ENCODE measurements around the gene ZGPAT.

Gene ZGPAT

DNA sequence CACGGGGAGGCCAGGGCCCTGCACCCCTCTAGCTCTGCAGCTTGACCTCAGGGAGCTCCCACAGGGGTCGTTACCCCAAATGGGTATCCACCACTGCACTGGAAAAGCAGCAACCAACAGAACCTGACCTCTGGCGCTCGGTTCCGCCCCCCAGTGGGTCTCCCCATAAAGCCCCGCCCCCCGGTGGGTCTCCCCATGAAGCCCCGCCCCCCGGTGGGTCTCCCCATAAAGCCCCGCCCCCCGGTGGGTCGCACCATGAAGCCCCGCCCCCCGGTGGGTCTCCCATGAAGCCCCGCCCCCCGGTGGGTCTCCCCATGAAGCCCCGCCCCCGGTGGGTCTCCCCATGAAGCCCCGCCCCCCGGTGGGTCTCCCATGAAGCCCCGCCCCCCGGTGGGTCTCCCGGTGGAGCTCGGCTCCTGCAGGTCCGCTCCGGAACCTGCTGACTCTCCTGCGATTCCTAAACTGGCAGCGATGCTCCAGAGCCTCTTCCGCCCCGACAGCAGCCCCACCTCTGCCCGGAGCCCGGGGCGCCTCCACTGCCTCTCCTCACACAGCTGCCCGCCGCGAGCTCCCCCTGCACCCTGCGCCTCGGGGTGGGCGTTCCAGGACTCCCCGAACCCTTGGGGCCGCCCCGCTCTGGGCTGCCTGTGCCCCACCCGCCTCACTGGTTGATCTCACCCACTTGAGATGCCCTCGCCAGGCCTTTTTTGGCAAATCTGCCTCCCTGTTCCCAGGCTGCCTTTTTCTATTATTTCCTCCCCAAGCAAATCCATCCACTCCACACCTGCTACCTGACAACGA is 43.8 kb downstream of the ZGPAT start:
- H3K9ac ChIP-seq (ENCODE audit: low read depth, low read length) = no peak overlapping the region; the same call in 1 of the 2 replicates
- H3K9me3 ChIP-seq (ENCODE audit: control insufficient read depth, insufficient read depth, low read length) = no peaks in the 10 kb centered on the region
- no peaks in the 10 kb centered on the region; the same call in 1 of the 2 replicates for H3K36me3 ChIP-seq (ENCODE audit: insufficient read depth, low read length)
- peaks cover 9% of the 10 kb centered on the region; the same call in 1 of the 2 replicates for H3K4me1 ChIP-seq (ENCODE audit: insufficient read depth, low read length)

DNA sequence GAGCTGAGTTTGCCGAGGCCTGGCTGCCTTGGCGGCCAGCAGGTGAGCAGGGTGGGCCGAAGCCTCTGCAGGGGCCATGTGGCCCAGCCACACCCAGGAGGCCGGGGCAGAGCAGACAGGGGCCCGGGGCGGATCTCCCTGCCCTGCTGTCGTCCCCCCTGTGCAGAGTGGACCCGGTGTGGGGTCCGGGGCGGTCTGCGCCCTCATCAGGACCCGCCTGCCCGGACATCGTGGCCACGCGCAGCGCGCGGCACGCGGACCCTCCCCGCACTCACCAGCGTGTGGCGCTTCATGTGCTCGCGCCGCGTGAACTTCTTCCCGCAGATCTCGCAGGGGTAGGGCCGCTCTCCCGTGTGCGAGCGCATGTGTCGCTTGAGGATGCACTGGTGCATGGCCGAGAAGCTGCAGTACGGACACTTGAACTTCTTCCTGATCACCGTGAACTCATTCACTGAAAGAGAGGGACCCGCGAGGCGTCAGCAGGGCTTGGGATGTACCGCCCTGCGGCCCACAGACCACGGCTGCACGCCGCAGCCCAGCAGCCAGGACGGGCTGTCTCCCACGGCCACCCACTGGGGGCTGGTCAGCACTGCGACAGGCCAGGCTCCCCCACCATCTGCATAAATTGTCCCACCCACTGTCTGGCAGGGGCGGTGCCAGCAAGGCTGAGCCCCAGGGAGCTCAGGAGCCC is 44.7 kb downstream of the ZGPAT start:
- no peak overlapping the region for H3K9ac ChIP-seq (ENCODE audit: low read depth, low read length)
- H3K36me3 ChIP-seq (ENCODE audit: insufficient read depth, low read length) = no peaks in the 10 kb centered on the region; the same call in 1 of the 2 replicates
- H3K9me3 ChIP-seq (ENCODE audit: control insufficient read depth, insufficient read depth, low read length) = no peaks in the 10 kb centered on the region
- peaks cover 9% of the 10 kb centered on the region; the same call in 1 of the 2 replicates for H3K4me1 ChIP-seq (ENCODE audit: insufficient read depth, low read length)

DNA sequence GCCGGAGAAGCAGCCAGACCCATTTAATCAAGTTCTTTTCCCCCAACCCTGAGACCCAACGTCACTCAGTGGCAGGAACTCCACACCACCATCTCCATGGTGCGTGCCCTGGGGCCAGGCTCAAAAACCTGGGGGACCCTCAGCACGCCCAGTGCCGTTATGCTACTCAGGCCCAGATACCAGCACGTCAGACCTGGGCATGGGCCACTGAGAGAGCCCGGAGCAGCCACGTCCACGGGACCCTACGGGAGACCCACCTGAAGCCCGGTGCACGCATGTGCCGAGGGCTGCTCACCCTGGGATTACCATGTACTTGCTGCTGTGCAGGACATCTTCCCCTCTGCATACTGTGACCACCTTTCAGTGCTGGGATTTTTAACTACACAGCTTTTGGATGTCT is 45.5 kb downstream of the ZGPAT start:
- H3K36me3 ChIP-seq (ENCODE audit: insufficient read depth, low read length) = no peaks in the 10 kb centered on the region; the same call in 1 of the 2 replicates
- H3K9me3 ChIP-seq (ENCODE audit: control insufficient read depth, insufficient read depth, low read length) = no peaks in the 10 kb centered on the region
- no peak overlapping the region for H3K9ac ChIP-seq (ENCODE audit: low read depth, low read length)
- peaks cover 9% of the 10 kb centered on the region; the same call in 1 of the 2 replicates for H3K4me1 ChIP-seq (ENCODE audit: insufficient read depth, low read length)

DNA sequence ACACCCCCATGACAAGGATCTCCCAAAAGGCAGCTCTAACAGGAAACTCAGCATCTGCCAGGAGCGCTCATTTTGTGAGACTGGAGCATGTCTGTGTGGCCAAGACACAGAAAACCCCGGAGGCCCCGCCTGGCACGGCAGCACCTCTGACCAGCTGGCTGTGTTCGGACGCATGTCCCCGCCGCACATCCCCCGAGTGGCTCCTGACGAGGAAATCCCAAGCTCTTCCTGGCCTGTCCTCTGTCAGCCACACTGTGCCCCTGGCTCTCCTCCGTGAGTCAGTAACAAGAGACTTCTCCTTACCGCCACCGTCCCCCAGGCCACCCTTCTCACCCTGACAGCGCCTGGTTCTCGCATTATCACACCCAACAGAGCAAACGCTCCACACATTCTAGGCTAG is 46.2 kb downstream of the ZGPAT start:
- Histone ChIP-seq H3K9me3 (ENCODE audit: control insufficient read depth, insufficient read depth, low read length) (no peaks in the 10 kb centered on the region), H3K4me1 (ENCODE audit: insufficient read depth, low read length) (peaks cover 9% of the 10 kb centered on the region; the same call in 1 of the 2 replicates), H3K9ac (ENCODE audit: low read depth, low read length) (no peak overlapping the region), H3K36me3 (ENCODE audit: insufficient read depth, low read length) (no peaks in the 10 kb centered on the region; the same call in 1 of the 2 replicates)

DNA sequence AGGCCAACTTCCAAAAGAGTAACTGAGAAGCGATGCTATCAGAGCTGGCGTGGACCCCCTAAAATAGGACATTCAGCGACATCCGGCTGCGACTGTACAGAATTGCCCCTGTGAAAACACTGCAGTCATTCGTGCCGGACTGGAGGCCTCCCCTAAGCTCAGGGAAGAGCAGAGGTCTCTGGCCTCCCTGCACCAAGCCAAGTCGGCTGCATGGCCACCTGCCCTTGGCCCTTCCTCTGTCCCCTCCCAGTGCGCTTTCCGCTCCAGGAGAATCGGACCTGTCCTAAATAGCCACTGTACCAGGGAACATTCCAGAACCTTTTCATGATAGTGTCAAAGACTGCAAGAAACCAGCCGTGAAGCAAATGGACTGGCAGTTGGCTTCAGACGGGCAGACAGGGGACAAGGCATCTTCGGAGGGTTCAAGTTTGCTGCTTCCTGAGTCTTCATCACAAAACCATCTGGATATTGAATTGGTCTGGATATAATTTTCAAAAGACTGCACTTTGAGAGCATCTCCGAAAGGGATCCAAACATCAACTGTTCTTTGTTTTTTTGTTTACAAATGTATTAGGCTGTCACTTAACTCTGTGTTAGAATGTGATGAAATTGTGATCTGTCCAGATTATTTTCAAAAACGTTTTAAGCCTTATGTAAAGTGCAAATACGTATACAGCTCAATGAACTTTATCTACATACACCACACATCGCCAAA is 48.3 kb downstream of the ZGPAT start:
- no peak overlapping the region for H3K9ac ChIP-seq (ENCODE audit: low read depth, low read length)

GRCh38 chr20:63756648-63756991 is 48.8 kb downstream of the ZGPAT start:
- Histone ChIP-seq H3K9me3 (ENCODE audit: control insufficient read depth, insufficient read depth, low read length) (no peaks in the 10 kb centered on the region), H3K36me3 (ENCODE audit: insufficient read depth, low read length) (no peaks in the 10 kb centered on the region), H3K4me1 (ENCODE audit: insufficient read depth, low read length) (peaks cover 5% of the 10 kb centered on the region; the same call in 1 of the 2 replicates), H3K9ac (ENCODE audit: low read depth, low read length) (no peak overlapping the region)

More for the DNA sequence above, 48.3 kb downstream of the ZGPAT start:
- H3K36me3 ChIP-seq (ENCODE audit: insufficient read depth, low read length) = no peaks in the 10 kb centered on the region
- H3K9me3 ChIP-seq (ENCODE audit: control insufficient read depth, insufficient read depth, low read length) = no peaks in the 10 kb centered on the region
- peaks cover 8% of the 10 kb centered on the region; the same call in 1 of the 2 replicates for H3K4me1 ChIP-seq (ENCODE audit: insufficient read depth, low read length)

DNA sequence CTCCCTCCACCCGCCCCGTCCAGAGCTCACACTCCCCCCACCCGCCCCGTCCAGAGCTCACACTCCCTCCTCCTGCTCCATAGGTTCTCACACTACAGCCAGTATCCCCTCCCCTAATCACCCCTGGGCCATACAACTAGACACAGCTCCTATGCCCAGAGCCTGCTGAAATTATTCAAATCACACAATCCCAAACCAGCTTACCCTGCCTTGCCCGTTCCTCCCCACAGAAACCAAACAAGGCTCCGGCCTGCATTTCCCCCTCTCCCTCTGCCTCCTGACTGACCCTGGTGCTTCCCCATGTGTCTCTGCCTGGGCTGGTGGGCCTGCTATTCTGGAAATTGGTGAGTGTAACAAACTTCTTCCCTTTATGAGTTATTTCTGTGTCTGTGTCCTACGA is 50.3 kb downstream of the ZGPAT start:
- Histone ChIP-seq H3K9ac (ENCODE audit: low read depth, low read length) (no peak overlapping the region), H3K36me3 (ENCODE audit: insufficient read depth, low read length) (no peaks in the 10 kb centered on the region), H3K4me1 (ENCODE audit: insufficient read depth, low read length) (0 out of 2 replicates have a peak, but pooled peaks cover 2% of the 10 kb centered on the region), H3K9me3 (ENCODE audit: control insufficient read depth, insufficient read depth, low read length) (no peaks in the 10 kb centered on the region)

- Histone ChIP-seq H3K9me3 (ENCODE audit: control insufficient read depth, insufficient read depth, low read length) (no peaks in the 10 kb centered on the region), H3K9ac (ENCODE audit: low read depth, low read length) (no peak overlapping the region), H3K36me3 (ENCODE audit: insufficient read depth, low read length) (no peaks in the 10 kb centered on the region), H3K4me1 (ENCODE audit: insufficient read depth, low read length) (no peaks in the 10 kb centered on the region)
Observed at GRCh38 chr20:63759377-63759901, 51.6 kb downstream of the ZGPAT start.

GRCh38 chr20:63765082-63765873 is 57.4 kb downstream of the ZGPAT start:
- Histone ChIP-seq H3K9me3 (ENCODE audit: control insufficient read depth, insufficient read depth, low read length) (no peaks in the 10 kb centered on the region), H3K4me1 (ENCODE audit: insufficient read depth, low read length) (no peaks in the 10 kb centered on the region), H3K36me3 (ENCODE audit: insufficient read depth, low read length) (peaks cover 4% of the 10 kb centered on the region; the same call in 1 of the 2 replicates), H3K9ac (ENCODE audit: low read depth, low read length) (no peak overlapping the region)

DNA sequence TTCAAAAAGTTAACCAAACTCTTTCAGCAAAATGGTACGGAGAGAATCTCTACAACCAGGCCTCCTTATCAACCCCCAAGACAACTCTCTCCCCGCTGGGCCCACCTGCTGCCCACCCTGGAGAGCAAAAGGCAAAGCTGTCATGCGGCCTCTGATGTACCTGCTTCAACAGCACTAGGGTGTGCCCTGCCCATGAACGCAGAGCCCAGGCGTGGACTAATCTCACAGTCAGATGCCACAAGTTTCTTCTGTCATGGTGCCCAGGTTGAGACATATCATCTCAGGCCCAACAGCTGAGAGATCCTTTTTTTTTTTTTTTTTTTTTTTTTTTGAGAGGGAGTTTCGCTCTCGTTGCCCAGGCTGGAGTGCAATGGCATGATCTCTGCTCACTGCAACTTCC is 58.1 kb downstream of the ZGPAT start:
- Histone ChIP-seq H3K36me3 (ENCODE audit: insufficient read depth, low read length) (peaks cover 4% of the 10 kb centered on the region; the same call in 1 of the 2 replicates), H3K9ac (ENCODE audit: low read depth, low read length) (no peak overlapping the region), H3K4me1 (ENCODE audit: insufficient read depth, low read length) (no peaks in the 10 kb centered on the region), H3K9me3 (ENCODE audit: control insufficient read depth, insufficient read depth, low read length) (no peaks in the 10 kb centered on the region)

GRCh38 chr20:63766695-63767426 is 59.0 kb downstream of the ZGPAT start:
- H3K9me3 ChIP-seq (ENCODE audit: control insufficient read depth, insufficient read depth, low read length) = no peaks in the 10 kb centered on the region
- no peak overlapping the region for H3K9ac ChIP-seq (ENCODE audit: low read depth, low read length)
- peaks cover 4% of the 10 kb centered on the region; the same call in 1 of the 2 replicates for H3K36me3 ChIP-seq (ENCODE audit: insufficient read depth, low read length)
- no peaks in the 10 kb centered on the region for H3K4me1 ChIP-seq (ENCODE audit: insufficient read depth, low read length)

DNA sequence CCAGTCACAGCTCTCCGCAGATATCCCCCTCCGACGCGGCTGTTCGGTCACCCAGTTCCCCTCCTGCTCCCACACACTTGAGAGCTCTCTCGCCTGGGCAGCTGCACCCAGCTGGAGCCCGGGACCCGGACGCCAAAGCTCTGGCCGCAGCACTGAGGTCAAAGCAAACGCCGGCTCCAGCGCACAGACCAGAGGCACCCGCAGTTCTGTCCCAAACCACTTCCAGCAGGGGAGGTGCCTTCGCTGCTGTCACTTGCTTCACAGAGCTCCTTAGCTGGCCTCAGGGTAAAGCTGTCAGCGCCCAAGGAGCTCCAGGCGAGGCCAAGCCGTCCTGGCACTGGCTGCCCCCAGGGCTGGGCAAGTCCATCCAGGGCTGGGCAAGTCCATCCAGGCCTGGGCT is 59.6 kb downstream of the ZGPAT start:
- Histone ChIP-seq H3K9me3 (ENCODE audit: control insufficient read depth, insufficient read depth, low read length) (no peaks in the 10 kb centered on the region), H3K4me1 (ENCODE audit: insufficient read depth, low read length) (no peaks in the 10 kb centered on the region), H3K9ac (ENCODE audit: low read depth, low read length) (no peak overlapping the region), H3K36me3 (ENCODE audit: insufficient read depth, low read length) (peaks cover 4% of the 10 kb centered on the region; the same call in 1 of the 2 replicates)

- H3K9ac ChIP-seq (ENCODE audit: low read depth, low read length) = no peak overlapping the region
- H3K36me3 ChIP-seq (ENCODE audit: insufficient read depth, low read length) = peaks cover 4% of the 10 kb centered on the region; the same call in 1 of the 2 replicates
- H3K9me3 ChIP-seq (ENCODE audit: control insufficient read depth, insufficient read depth, low read length) = no peaks in the 10 kb centered on the region
- no peaks in the 10 kb centered on the region for H3K4me1 ChIP-seq (ENCODE audit: insufficient read depth, low read length)
Observed at GRCh38 chr20:63767886-63768285, 60.0 kb downstream of the ZGPAT start.
